K562 (cell line): ENCODE results near the gene ARID5B. TPM values are rescaled to one million over a fixed set of nuclear protein-coding genes. Genes with fewer than 3 reads are reported as not detected.
A peak's percentile ranks its signal among the peaks of the same experiment; 100 is the strongest.

Experiments
- ATAC-seq: fragments of 200-7000 bp; cut with Tn5 transposase; 3 replicates; pipeline ENCODE4 v1.9.1; 2020; ENCODE audit warnings: moderate library complexity
- BruUV-seq: library from RNA; stranded (reverse); fragments of 400-500 nt; replicated peaks from 2 replicates; lab custom pipeline; 2021; lab: Mats Ljungman, UMichigan
- CTCF ChIA-PET: fragments of 300-600 bp; formaldehyde crosslinking; extraction: SDS; loops from one replicate; lab custom pipeline; 2021; ENCODE audit warnings: low intra/inter-chr PET ratio; lab: Yijun Ruan, JAX
- POLR2A ChIA-PET: fragments of 300-600, 350-650 bp; sonication (Branson Sonifier 250); formaldehyde crosslinking; extraction: SDS; loops from one replicate; lab custom pipeline; 2021; ENCODE audit warnings: antibody characterized with exemption, inconsistent platforms; lab: Yijun Ruan, JAX
- DNase-seq, 4 experiments: peaks; one replicate each; pipeline versions ENCODE4 v3.0.0 to v3.0.0-alpha.2; 2011 to 2018; ENCODE audit warnings: low spot score in 3 of 4, mixed read lengths in 3 of 4; ENCODE audit errors: extremely low read depth in 1 of 4
- FAIRE-seq: peaks from 2 replicates; lab custom pipeline; 2011; peaks lifted over from hg19 to GRCh38; lab: Jason Lieb, UNC
- H2AFZ ChIP-seq: 2 replicates; pipeline ENCODE4 v1.6.0; 2011; ENCODE audit warnings: low read depth, low read length, control low read depth, inconsistent platforms
- H3K27ac ChIP-seq: fragments of 200-600 bp; 3 replicates; pipeline ENCODE4 v1.8.0; 2011; ENCODE audit warnings: low read depth, mild to moderate bottlenecking, control low read depth, inconsistent platforms, low read length, moderate library complexity, mixed read lengths; ENCODE audit errors: extremely low read depth
- H3K27me3 ChIP-seq, 2 experiments: fragments of 300-600 bp in 1 of 2; 2 replicates in 1 of 2; 3 replicates in 1 of 2; pipeline versions ENCODE4 v1.6.0 to v1.8.0; 2011; ENCODE audit warnings: inconsistent platforms in 2 of 2, low read length in 2 of 2, mild to moderate bottlenecking in 1 of 2, mixed read lengths in 1 of 2, moderate library complexity in 1 of 2; ENCODE audit not compliant: control insufficient read depth in 2 of 2, insufficient read depth in 2 of 2
- H3K36me3 ChIP-seq: fragments of 300-600 bp; 3 replicates; pipeline ENCODE4 v1.8.0; 2011; ENCODE audit warnings: mild to moderate bottlenecking, low read length, inconsistent platforms; ENCODE audit not compliant: control insufficient read depth, insufficient read depth
- H3K4me1 ChIP-seq, 2 experiments: fragments of 200-600 bp in 1 of 2; replicated peaks in 1 of 2; 2 replicates in 1 of 2; 3 replicates in 1 of 2; pipeline versions ENCODE4 v1.5.1 to v1.8.0; 2011; ENCODE audit warnings: inconsistent platforms in 2 of 2, low read length in 2 of 2, mild to moderate bottlenecking in 1 of 2, mixed read lengths in 1 of 2, moderate library complexity in 1 of 2; ENCODE audit not compliant: control insufficient read depth in 2 of 2, insufficient read depth in 2 of 2
- H3K4me2 ChIP-seq: 2 replicates; pipeline ENCODE4 v1.6.1; 2011; ENCODE audit warnings: low read length, control low read depth, inconsistent platforms, mixed read lengths; ENCODE audit not compliant: insufficient read depth
- H3K4me3 ChIP-seq: fragments of 200-600 bp; sonication (generic), shearing (Covaris generic); 2 replicates; pipeline ENCODE4 v1.5.1; 2016; ENCODE audit warnings: control low read depth, inconsistent platforms
- H3K79me2 ChIP-seq: fragments of 200-600 bp; 3 replicates; pipeline ENCODE4 v1.8.0; 2011; ENCODE audit warnings: low read length, inconsistent platforms; ENCODE audit not compliant: control insufficient read depth, insufficient read depth
- H3K9ac ChIP-seq, 2 experiments: 2 replicates each; pipeline versions ENCODE4 v1.6.0 to v1.6.1; 2011; ENCODE audit warnings: low read depth in 2 of 2, low read length in 2 of 2, control low read depth in 1 of 2, inconsistent platforms in 1 of 2, mild to moderate bottlenecking in 1 of 2, mixed read lengths in 1 of 2; ENCODE audit not compliant: insufficient read depth in 1 of 2
- H3K9me1 ChIP-seq: one replicate; pipeline ENCODE4 v1.6.0; 2011; ENCODE audit warnings: inconsistent platforms, mild to moderate bottlenecking, low read length, moderate library complexity; ENCODE audit not compliant: control insufficient read depth, insufficient read depth
- H3K9me3 ChIP-seq: replicated peaks from 2 replicates; pipeline ENCODE4 v1.5.1; 2011; ENCODE audit warnings: low read depth, low read length, inconsistent platforms; ENCODE audit not compliant: control insufficient read depth, insufficient read depth
- H4K20me1 ChIP-seq: replicated peaks from 2 replicates; pipeline ENCODE4 v1.6.1; 2011; ENCODE audit warnings: low read length, inconsistent platforms, mixed read lengths; ENCODE audit not compliant: control insufficient read depth, insufficient read depth
- CBX5 ChIP-seq: IDR thresholded peaks from 2 replicates; pipeline ENCODE4 v1.6.1; 2014; ENCODE audit warnings: low read depth, borderline replicate concordance
- CREBBP ChIP-seq: IDR thresholded peaks from one replicate; pipeline ENCODE4 v1.6.1; 2012; ENCODE audit warnings: low read depth, mild to moderate bottlenecking, control low read depth, inconsistent platforms, low read length
- DIDO1 ChIP-seq: fragments of 450-650 bp; IDR thresholded peaks from 2 replicates; pipeline ENCODE4 v1.6.1; 2016; ENCODE audit warnings: low read depth, missing biosample characterization, missing genetic modification characterization
- GATA2 ChIP-seq: sonication (generic); formaldehyde crosslinking; IDR thresholded peaks from 2 replicates; pipeline ENCODE4 v1.4.0; 2020; ENCODE audit warnings: mild to moderate bottlenecking, missing genetic modification reagents
- GTF2E2 ChIP-seq: fragments of 200-800 bp; sonication (Bioruptor generic); IDR thresholded peaks from 2 replicates; pipeline ENCODE4 v1.6.1; 2016; ENCODE audit warnings: missing genetic modification characterization, missing compliant biosample characterization
- GTF2F1 ChIP-seq: IDR thresholded peaks from 2 replicates; pipeline ENCODE4 v1.6.1; 2011; ENCODE audit warnings: low read depth, low read length, improper control_type of control experiment
- HDAC6 ChIP-seq: IDR thresholded peaks from 2 replicates; pipeline ENCODE4 v1.6.1; 2012; ENCODE audit warnings: low read depth, mild to moderate bottlenecking, control low read depth, inconsistent platforms, low read length, moderate library complexity
- JUND ChIP-seq, 2 experiments: IDR thresholded peaks; 2 replicates in 1 of 2; 3 replicates in 1 of 2; pipeline ENCODE4 v1.6.1; 2011; ENCODE audit warnings: borderline replicate concordance in 2 of 2, low read depth in 2 of 2, low read length in 2 of 2, improper control_type of control experiment in 1 of 2, missing biosample characterization in 1 of 2, missing genetic modification characterization in 1 of 2, missing genetic modification reagents in 1 of 2
- MYNN ChIP-seq, 2 experiments: sonication (generic); formaldehyde crosslinking in 1 of 2; IDR thresholded peaks; 2 replicates each; pipeline versions ENCODE4 v1.5.0 to v1.6.1; 2016 to 2020; ENCODE audit warnings: antibody characterized with exemption in 1 of 2, missing genetic modification reagents in 1 of 2
- NFYB ChIP-seq: IDR thresholded peaks from 2 replicates; pipeline ENCODE4 v1.6.1; 2011; ENCODE audit warnings: mild to moderate bottlenecking, moderate library complexity; ENCODE audit not compliant: insufficient read length; ENCODE audit errors: extremely low read depth
- NR2C1 ChIP-seq, 2 experiments: fragments of 450-650 bp; IDR thresholded peaks; 2 replicates each; pipeline ENCODE4 v1.6.1; 2017; ENCODE audit warnings: mild to moderate bottlenecking in 2 of 2, antibody characterized with exemption in 1 of 2, inconsistent platforms in 1 of 2, missing compliant biosample characterization in 1 of 2, missing genetic modification characterization in 1 of 2
- TEAD2 ChIP-seq: fragments of 450-650 bp; IDR thresholded peaks from 2 replicates; pipeline ENCODE4 v1.6.1; 2016; ENCODE audit warnings: missing genetic modification characterization, control low read depth, missing compliant biosample characterization
- ZNF347 ChIP-seq: fragments of 450-650 bp; formaldehyde crosslinking; IDR thresholded peaks from 2 replicates; pipeline ENCODE4 v1.4.0; 2020; ENCODE audit warnings: low read depth, mild to moderate bottlenecking, moderate library complexity
- ZNF699 ChIP-seq: fragments of 250-450 bp; sonication (Bioruptor Pico); IDR thresholded peaks from 2 replicates; pipeline ENCODE4 v1.8.0; 2021; ENCODE audit warnings: mild to moderate bottlenecking, moderate library complexity; ENCODE audit not compliant: insufficient replicate concordance
- WGBS: fragments of 100-300 bp; shearing (Covaris generic); methylation state at CpG from one replicate; pipeline ENCODE4 v1.1.6; 2016; ENCODE audit warnings: low coverage, mixed read lengths; ENCODE audit not compliant: insufficient coverage; ENCODE audit errors: missing lambda C conversion rate; 5-methylcytosine and 5-hydroxymethylcytosine counted together
- in situ Hi-C: fragments of 300-500 bp; cut with MboI; formaldehyde crosslinking; loops from 4 replicates; pipeline ENCODE4 v1.15.0; 2018; ENCODE audit warnings: inconsistent platforms, mixed read lengths
- intact Hi-C: fragments of 100-400 bp; cut with micrococcal nuclease; formaldehyde crosslinking; loops from 2 replicates; pipeline ENCODE4 v1.14.2; 2022
- polyA plus RNA-seq, 8 experiments: library from polyadenylated mRNA; depleted of rRNA in 4 of 8; stranded (reverse) in 5 of 8; unstranded in 3 of 8; fragments of >200 nt; fragmentation: Nextera tagmentation in 2 of 8; fragmentation: Illumina TruSeq in 1 of 8; extraction: Ambion mirVana in 2 of 8; extraction: Trizol in 1 of 8; gene quantifications; 2 replicates each; pipeline versions ENCODE4 v1.2.1 to v1.2.3, GENCODE V29; 2011 to 2014; ENCODE audit warnings: inconsistent platforms in 1 of 8, missing spikeins in 1 of 8
- total RNA-seq, 7 experiments: library from RNA; depleted of rRNA in 6 of 7; stranded (reverse); fragments of >200 nt in 6 of 7; fragmentation: Illumina TruSeq in 2 of 7; extraction: Trizol in 2 of 7; gene quantifications; 2 replicates each; pipeline versions ENCODE4 v1.2.1 to v1.2.3, GENCODE V29; 2011 to 2021; ENCODE audit warnings: low replicate concordance in 1 of 7
- TF ChIP-seq, protein P1 (sequence below): IDR thresholded peaks from 3 replicates; pipeline ENCODE4 v1.6.1; 2011; ENCODE audit warnings: borderline replicate concordance, mild to moderate bottlenecking; ENCODE audit not compliant: insufficient read length, insufficient read depth
- TF ChIP-seq, protein P2 (sequence below): fragments of 250-450 bp; sonication (Bioruptor Pico); IDR thresholded peaks from 2 replicates; pipeline ENCODE4 v1.6.1; 2021; ENCODE audit warnings: mild to moderate bottlenecking
- TF ChIP-seq, protein P3 (sequence below): fragments of 250-450 bp; sonication (Bioruptor Pico); IDR thresholded peaks from 2 replicates; pipeline ENCODE4 v1.8.0; 2022; ENCODE audit warnings: moderate library complexity, mild to moderate bottlenecking, inconsistent platforms

Gene ARID5B
- total and polyA plus RNA-seq, 9 of the 15 experiments (the other 6 are each of a cell fraction or from before 2014, with no cell fraction given), result 0.48 to 1.6 (median 0.80) TPM

DNA sequence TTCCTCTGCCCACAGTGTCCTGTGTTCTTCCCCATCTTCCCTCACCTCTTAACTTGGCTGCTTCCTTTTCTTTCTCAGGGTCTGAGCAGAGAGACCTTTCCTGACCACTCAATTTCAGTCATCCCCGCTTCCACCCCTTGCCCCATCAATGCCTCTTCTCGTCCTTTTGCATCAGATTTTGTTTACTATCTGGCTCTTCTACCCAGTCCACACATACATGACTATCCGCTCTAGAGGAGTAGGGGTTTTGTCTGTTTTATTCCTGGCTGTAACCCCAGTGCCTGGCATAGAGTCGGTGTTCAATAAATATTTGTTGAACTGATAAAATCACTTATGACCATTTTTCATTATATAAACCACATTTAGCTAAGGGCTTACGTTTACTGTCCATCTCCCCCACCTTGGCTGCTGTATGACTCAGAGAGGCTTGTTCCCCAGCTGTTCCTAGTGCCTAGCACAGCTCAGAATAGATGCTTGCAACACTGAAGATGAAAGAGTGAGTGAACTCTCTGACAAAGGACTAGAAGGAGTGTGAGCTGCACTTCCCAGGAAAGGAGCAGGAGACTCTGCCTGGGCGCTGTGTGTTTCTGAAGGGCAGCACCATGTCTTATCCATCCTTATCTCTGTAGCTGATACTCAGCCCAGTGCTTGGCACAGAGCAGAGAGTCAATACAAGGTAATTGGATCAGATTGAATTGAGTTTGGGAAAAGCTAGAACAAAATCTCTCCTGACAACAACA, 21.9 kb downstream of the ARID5B start:
- Histone ChIP-seq H4K20me1 (no peaks in the 10 kb centered on the region), H3K4me2 (no peak overlapping the region), H3K27ac (no peak overlapping the region), H3K9me3 (no peaks in the 10 kb centered on the region), H3K27me3 (0 out of 5 replicates have a peak, but pooled peaks cover 0 to 4% of the 10 kb centered on the region in 2 experiments), H3K9me1 (no peaks in the 10 kb centered on the region), H3K4me1 (no peaks in the 10 kb centered on the region), H3K36me3 (no peaks in the 10 kb centered on the region), H3K9ac (no peak overlapping the region), H3K79me2 (no peaks in the 10 kb centered on the region), H3K4me3 (no peak overlapping the region), H2AFZ (no peak overlapping the region)
- no peak for TF ChIP-seq JUND (IDR thresholded peaks at IDR 0.05; ENCODE audit: borderline replicate concordance, low read depth, low read length)
- no peak for TF ChIP-seq JUND (tag; IDR thresholded peaks at IDR 0.05; ENCODE audit: borderline replicate concordance, low read depth, low read length)
- no peak for TF ChIP-seq NR2C1 (IDR thresholded peaks at IDR 0.05)
- no peak for TF ChIP-seq NR2C1 (tag; IDR thresholded peaks at IDR 0.05)
- TF ChIP-seq ZNF699 (CRISPR knock-in tag), result no peak
- TF ChIP-seq CBX5, result no peak
- no peak for TF ChIP-seq GATA2 (CRISPR knock-in tag)
- no peak for TF ChIP-seq GTF2E2 (tag)
- TF ChIP-seq CREBBP, result no peak
- no peak for TF ChIP-seq HDAC6
- TF ChIP-seq, protein P1, sequence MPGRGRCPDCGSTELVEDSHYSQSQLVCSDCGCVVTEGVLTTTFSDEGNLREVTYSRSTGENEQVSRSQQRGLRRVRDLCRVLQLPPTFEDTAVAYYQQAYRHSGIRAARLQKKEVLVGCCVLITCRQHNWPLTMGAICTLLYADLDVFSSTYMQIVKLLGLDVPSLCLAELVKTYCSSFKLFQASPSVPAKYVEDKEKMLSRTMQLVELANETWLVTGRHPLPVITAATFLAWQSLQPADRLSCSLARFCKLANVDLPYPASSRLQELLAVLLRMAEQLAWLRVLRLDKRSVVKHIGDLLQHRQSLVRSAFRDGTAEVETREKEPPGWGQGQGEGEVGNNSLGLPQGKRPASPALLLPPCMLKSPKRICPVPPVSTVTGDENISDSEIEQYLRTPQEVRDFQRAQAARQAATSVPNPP, result no peak
- TF ChIP-seq, protein P2, sequence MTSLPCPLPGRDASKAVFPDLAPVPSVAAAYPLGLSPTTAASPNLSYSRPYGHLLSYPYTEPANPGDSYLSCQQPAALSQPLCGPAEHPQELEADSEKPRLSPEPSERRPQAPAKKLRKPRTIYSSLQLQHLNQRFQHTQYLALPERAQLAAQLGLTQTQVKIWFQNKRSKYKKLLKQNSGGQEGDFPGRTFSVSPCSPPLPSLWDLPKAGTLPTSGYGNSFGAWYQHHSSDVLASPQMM (CRISPR knock-in tag), result no peak
- no peak for TF ChIP-seq ZNF347 (CRISPR knock-in tag)
- TF ChIP-seq GTF2F1, result no peak
- no peak for TF ChIP-seq DIDO1 (tag)
- no peak for TF ChIP-seq TEAD2 (tag)
- TF ChIP-seq, protein P3, sequence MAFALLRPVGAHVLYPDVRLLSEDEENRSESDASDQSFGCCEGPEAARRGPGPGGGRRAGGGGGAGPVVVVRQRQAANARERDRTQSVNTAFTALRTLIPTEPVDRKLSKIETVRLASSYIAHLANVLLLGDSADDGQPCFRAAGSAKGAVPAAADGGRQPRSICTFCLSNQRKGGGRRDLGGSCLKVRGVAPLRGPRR (CRISPR knock-in tag), result no peak
- TF ChIP-seq NFYB, result no peak
- TF ChIP-seq MYNN (IDR thresholded peaks at IDR 0.05), result no peak
- TF ChIP-seq MYNN (CRISPR knock-in tag; IDR thresholded peaks at IDR 0.05), result no peak
- DNase-seq (no peak), ATAC-seq (peak; percentile 32; the same call in 1 of the 3 replicates), FAIRE-seq (no peak)
- in situ Hi-C loops, result no loop called here
- ChIA-PET CTCF (no interaction called here), POLR2A (interaction anchor here (0.6 to 1.2 kb wide), 4 partner anchors 9 to 390 kb away, joined by 4 read pairs; no protein-coding TSS in a partner anchor)
- intact Hi-C loops, result no loop called here
- BruUV-seq, result no TSS peak
- WGBS, result 10% methylated on average over 6 of the region's 6 CpGs
